NCI-H1930 (cell line): Measurements from ENCODE around the gene CACHD1.

Experiments used
- DNase-seq, 2 experiments: peaks; one replicate each; lab custom pipeline; 2025; lab: John Stamatoyannopoulos, UW

Gene CACHD1

DNA sequence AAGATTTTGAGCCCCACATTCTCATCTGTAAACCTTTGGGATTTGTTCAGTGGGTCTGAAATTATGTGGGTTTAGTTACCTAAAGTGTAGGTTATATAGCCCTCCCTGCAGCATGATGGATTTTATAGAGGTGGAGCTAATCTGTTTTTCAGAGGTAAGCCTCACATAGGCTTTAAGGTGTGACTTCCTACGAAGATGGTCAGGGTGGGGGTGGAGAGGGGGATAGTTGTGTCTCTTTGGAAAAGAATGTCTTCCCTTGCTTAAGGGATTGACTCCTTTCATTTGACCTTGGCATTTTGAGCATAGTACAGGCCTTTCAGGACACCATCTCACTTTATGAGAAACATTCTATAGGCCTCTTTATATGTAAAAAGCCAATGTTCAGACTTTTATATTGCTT lies 3.4 kb downstream of the CACHD1 start:
- no peak for DNase-seq

DNA sequence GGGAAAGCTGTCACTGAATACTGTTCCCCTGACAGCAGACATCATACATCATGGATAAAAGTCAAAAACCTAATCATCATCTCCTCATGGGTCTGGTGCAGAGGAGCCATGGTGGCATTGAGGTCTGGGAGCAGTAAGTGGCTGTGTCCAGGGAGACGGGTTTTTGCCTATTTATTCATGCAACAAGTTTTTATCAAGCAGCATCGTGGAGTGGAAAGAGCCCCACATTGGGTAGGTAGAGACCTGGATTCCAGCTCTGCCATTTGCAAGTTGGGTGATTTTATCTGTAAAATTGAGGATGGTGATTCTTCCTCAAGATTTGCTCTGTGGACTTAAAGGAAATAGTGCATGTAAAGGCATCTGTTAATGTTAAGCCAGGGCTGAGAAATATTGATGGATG lies 4.2 kb downstream of the CACHD1 start:
- no peak for DNase-seq

DNA sequence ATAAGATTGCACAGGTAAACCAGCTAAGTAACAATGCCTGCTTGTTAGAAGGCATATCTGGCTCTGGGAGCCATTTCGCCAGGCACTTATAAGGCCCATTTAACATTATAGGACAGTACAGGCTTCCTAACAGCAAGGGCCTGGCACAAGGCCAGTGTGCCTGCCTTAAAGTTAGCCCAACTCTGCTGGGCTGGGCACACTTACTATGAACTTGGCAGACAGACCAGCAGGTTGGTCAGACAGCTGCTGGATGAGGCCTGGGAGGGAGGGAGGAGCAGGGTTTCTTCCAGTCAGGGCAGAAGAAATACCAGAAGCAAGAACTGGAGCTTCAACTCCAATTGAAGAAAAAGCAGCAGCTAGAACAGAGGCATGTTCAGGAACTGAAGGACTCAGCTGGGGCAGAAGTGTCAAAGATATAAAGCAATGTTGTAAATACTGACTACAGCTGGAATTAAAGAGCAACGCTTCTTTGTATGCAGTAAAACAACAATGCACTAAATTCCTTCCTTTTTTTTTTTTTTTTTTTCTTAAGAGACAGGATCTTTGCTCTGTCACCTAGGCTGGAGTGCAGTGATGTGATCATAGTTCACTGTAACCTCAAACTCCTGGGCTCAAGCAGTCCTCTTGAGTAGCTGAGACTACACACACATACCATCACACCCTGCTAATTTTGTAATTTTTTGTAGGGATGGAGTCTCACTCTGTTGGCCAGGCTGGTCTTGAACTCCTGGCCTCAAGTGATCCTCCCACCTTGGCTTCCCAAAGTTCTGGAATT lies 4.9 kb downstream of the CACHD1 start:
- no peak for DNase-seq

DNA sequence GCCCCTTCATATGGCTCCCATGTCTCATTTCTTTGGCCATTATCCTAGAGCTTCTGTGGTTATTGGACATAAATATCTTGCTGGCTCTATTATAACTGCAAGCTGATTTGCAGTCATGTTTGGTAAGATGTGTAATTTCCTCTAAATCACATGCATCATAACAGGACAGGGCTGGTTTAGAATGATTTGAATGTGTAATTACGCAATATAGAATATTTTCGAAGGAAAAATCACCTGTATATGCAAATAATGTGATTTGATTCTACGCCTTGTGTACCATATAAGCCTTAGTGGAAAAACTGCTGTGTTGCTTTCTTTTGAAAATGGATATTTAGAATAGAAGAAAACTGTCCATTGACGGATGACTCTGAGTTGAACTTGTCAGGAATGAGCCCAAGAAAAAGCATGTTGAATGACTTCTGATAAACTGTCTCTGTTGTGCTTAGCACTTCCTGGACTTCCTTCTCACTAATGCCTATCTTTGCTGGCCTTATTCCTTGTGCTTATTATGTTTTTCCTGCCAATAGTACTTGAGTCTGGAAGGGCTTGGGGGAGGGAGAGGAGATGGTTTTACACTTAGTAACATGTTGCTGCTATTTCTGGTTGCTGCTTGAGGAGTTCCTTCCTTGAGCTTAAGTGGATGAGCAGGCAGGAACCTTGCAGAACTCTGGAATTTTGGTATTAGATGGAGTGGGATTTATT lies 6.5 kb downstream of the CACHD1 start:
- no peak for DNase-seq

DNA sequence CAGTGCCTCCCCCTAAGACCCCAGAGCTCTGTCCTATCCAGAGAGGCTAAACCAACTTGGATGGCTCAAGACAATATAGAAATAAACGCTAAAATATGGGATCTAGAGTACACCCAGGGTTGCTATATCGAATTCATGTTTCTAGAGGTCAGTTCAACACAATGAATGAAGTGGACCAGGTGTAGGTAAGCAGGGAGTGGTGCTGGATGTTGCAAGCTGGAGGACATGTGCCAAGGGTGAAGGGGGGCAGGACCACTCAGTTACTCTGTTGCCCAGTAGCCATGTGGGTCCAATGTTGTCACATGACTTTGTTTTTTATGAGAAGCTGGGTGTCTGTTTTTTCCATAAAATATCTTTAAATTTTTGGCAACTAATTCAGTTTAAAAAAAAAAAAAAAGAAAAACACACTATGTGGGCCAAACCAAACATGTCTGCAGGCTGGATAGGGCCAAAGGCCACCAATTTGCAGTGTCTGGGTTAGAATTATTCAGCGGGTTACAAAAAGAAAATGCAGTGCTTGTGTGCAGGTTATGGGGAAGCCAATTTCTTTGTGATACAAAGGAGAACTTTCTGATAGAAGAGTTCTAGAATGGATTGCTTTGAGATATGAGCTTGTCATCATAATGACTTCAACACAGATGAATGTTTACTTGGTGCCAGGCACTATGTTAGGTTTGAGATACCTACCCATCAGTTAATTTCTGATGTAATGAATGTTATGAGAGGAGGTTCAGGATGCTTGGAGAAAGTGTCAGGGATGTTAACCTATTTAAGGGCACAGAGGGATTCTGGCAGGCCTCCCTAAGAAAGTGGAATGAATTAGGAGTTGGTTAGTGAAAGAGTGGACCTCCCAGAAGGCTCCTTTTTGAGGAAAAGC lies 8.9 kb downstream of the CACHD1 start:
- DNase-seq: no peak

DNA sequence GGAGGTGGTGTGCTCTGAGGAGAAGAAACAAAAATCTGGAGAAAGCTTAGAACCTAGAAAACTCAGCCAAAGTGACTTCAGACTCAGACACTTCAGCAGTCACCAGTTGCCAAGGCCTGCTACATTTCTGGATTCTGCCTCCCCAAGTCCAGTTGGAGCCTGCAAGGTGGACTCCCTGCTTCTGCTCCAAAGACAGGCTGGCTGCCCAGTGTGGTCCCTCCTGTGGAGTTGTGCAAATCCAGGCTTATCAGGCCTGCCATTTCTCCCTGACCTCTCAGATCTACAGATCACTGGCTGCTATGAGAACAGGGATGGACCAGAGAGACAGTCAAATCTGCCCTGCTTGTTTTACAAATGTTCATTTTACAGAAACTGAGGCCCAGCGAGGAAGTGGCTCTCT lies 9.9 kb downstream of the CACHD1 start:
- DNase-seq: no peak

DNA sequence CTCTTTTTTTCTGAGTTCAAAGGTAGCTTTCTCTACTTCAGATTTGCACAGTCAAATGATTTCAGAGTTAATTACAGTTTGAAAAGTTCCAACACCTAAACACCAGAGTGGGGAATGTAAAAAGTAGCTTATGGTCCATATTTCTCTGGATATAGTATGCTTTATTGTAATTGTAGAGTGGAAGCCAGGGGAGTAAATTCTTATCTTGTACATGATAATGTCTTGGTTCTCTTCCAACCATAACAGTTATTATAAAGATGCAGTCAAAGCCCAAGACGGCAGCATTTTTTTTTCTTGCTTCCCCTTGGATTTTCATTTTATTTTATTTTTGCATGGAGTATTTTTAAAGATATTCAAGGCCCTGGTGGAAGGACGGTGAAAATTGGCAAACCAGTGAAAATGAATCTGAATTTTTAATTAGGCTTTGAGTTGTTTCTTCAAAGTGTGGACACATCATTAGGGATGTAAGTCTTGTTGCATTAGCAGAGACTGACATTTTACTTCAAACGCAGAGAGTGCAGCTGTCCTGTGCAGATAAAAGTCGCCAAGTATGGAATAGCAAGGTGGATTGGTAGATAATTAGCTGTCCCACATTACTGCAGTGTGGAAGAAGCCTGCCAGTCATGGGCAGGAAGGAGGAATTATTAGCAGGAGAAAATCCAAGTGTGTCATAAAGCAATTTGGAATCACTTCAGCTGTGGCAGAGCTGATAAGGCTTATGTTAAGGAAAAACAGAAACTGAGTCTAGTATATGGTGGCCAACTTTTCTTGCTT lies 11.3 kb downstream of the CACHD1 start:
- DNase-seq: no peak

DNA sequence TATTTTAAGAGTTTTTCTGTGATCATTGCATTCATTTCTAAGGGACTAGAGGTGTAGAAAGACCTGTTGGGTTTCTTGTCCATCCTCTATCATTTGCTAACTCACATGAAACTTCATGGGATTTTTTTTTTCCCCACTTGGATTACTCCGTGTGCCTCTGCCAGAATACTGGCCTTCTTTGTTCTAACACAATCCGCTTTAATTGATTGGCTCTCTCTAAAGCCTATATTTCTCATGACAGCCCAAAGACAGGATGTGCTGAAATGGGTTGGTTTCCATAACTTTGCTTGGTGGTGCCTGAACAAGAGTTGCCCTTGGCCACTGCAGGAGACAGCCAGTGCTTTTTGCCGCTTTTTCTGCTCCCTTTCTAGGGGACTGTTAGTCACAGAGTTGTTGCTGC lies 12.2 kb downstream of the CACHD1 start:
- DNase-seq: no peak

DNA sequence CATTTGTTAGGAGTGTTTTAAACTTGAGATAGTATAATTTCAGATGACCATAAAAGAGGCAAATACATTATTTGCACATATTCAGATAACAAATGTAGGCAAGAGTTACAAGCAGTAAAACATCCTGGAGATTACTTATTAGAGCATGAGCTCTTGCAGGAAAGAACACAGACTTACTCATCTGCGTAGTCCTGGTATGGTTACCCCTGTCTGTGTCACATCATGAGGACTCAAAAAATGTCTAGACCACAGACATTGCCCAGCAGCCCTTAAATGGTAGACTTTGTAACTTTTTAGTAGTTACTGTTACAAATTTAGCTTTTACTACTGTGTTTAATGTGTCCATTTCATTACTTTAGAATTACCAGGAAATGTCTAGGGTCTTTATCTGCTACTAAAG lies 12.8 kb downstream of the CACHD1 start:
- DNase-seq: no peak

DNA sequence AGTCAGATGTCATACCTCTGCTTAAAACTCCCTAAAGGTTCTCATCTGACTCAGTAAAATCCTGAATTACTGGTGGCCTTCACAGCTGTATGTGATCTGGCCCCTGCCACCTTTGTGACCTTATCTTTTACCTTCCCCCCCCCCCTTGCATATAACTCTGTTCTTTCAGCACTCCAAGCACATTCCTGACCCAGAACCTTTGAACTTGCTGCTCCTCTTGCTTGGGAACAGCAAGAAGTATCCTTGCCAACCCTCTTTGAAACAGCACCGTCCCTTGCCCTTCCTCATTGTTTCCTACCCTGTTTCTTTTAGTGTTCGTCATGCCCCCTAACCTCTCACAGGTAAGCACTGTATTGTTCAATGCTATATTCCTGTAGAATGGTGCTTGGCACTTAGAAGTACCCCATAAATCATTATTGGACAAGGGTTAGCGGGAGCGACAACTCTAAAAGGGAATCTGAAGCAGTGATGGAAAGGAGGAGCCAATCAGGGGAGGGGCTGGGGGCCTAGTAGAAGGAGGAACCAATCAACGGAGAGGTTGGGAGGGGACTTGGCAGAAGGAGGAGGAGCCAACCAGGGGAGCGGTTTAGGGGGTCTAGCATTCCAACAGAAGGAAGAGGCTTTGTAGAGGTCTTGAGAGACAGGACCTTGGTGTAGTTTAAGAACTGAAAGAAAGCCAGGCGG lies 13.9 kb downstream of the CACHD1 start:
- DNase-seq: no peak

DNA sequence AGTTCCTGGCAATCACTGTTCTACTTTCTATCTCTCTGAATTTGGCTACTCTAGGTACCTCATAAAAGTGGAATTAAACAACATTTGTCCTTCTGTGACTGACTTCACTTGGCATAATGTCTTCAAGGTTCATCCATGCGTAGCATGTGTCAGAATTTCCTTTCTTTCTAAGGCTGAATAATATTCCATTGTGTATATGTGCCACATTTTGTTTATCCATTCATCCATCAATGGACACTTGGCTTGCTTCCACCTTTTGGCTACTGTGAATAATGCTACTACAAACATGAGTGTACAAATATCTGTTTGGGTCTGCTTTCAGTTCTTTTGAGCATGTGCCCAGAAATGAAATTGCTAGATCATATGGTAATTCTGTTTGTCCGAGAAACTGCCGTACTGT lies 14.7 kb downstream of the CACHD1 start:
- DNase-seq: no peak

DNA sequence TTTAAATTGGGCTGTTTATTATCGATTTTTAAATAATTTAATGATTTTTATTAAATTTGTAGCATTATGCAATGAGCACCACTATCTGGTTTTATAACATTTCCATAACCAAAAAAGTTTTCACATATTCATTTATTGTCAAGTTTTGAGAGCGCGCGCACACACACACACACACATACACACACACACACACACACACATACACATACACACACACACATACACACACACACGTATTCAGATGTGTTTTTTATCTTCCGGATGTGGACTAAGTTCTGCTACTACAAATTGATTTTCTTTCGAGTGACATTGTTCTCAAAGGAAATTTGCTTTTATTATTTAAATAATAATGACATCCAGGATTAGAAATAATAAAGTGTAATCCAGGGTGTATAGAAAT lies 16.3 kb downstream of the CACHD1 start:
- no peak for DNase-seq

DNA sequence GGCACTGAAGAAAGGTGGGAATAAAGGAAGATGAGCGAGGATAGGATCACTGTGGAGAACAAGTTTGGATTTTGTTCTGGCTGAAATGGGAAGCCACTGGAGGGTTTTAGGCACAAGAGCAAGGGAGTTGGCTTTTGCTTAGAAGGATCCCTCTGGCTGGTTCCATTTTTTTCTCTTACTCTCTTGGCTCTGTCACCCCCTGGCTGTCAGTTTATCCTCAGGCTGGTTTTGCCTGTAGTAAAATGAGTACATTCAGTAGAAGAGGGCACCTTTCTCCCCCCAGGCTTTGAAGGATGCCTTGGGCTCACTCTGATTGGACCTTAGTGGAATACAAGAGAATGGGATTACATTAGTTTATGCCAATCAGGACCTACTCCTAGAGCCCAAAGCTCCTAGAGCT lies 17.1 kb downstream of the CACHD1 start:
- DNase-seq: no peak

DNA sequence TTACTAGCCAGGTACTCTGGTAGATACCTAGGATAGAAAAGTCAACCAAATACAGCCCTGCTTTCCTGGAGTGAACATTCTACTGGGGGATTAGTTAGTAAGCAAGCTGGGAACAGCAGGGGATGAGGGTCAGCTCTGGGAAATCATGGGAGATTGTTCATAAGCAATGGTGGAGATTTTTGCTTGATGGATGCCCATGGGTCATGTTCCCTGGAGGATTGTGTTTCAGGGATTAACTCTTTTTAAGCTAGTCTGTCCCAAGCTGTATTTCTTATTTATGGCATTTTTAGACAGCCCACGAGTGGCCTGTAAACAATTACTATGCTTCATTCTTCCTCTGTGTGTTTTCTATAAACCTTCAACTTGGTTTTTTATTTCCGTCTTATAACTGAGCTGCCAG lies 18.9 kb downstream of the CACHD1 start:
- no peak for DNase-seq

DNA sequence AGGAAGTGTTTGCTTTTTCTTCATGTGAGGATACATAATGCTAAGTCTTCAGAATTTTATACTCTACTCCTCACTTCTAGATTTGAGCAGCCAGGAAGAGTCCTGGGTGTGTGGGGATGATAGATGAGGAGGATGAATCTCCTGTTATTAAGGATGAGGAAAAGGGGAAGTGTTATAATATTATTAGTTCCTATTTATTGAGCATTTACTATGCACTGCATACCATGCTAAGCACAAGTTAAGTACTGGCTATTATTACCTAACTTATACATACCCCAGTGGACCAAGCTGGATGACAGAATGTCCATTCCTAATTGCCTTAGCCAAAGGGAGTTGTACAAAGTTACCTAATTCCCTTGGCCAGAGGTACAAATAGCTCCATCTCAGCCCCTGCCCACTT lies 19.8 kb downstream of the CACHD1 start:
- no peak for DNase-seq

DNA sequence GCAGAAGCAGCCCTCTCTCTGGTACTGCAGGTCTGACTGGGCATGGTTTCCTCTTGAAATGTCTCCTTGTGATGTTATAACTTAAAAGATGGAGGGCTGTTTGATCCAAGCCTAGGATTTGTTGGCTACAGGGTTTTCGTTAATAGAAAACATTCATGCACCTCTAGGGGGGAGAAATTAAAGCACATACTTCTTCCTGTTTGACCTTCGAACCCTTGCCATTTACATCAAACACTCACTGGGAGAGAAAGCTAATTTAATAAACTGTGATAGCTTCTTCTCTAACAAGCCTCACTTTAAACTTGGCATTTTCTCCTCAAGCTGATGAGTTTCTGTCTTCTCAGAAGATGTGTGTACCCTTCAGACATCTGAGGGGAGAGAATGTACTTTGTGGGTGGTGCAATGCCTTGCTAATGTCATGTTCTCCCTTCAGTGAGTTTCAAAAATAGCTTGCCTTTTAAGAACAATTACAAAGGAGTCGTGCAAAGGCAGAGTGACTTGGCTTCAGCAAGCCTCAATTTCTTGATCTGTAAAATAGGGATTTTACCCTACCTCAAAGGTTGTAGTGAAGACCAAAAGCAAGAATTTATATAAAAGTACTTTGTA lies 20.4 kb downstream of the CACHD1 start:
- no peak for DNase-seq

DNA sequence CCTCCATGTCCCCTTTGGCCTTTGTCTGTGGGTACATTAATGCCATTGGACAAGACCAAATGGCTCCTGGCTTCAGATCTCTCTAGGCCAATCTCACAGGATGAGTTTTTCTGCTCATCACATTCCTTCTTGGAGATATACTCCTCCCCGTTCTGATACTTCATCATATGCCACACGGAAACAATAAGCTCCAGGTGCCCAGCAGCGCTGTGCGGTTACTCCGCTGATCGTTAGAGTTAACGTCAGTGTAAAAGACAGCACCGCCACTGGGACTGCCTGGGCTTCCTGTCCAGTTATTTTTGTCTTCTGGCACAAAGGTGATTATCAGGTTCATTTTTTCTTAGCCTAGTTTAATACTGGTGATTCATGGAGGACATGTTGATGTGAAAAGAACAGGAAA lies 22.5 kb downstream of the CACHD1 start:
- no peak for DNase-seq

DNA sequence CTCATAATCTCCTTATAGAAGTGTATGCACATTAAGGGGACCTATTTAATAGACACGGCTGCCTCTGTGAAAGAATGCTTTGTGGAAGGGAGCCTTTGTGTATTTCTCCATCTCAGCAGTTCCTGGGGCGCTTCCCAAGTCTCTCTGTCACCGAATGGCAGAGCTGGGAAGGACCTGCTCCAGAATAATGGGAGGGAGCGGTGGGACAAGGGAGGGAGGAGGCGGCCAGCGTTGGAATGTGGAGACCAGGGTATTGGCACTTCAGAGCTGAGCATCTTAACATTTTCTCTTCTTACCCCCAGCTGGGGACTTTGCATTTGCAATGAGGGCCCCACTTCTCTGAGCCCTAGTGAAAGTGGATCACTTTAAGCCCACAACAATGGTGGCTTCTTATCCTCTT lies 23.9 kb downstream of the CACHD1 start:
- no peak for DNase-seq

DNA sequence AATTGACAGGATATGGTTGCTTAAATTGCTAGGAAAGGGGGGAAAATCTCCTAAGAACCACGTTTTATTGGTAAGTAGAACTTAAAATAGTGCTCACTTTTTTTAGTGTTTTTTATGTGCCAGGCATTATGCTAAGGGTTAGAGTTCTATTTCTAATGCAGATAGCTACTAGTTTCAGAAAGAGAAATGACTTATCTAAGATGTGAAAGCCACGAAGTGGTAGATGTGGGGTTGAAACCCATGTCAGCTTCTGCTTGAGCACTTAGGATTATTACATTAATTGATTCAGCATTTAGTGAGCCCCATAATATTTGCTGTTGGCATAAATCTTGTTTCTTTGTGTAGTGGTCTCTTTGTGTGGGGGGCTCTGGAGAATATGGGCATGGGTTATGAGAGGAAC lies 24.7 kb downstream of the CACHD1 start:
- no peak for DNase-seq

DNA sequence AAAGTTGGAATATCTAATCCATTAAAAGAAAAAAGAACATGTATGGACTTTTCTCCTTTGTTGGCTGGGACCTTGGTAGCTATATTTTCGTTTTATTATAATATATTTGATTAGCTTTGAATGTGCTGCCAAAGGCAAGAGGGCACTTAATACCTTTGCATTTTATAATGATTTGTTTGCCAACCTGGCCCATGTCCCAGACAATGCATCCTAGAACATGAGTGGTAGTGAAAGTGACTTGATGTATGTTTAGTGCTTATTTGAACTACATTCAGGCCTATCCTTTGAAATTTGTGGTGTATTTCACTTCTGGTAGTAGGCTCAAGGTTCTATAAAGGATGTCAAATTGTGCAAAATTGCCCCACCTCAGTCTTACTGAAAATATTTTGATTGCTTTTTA lies 25.9 kb downstream of the CACHD1 start:
- DNase-seq: peak; percentile 16 to 36

DNA sequence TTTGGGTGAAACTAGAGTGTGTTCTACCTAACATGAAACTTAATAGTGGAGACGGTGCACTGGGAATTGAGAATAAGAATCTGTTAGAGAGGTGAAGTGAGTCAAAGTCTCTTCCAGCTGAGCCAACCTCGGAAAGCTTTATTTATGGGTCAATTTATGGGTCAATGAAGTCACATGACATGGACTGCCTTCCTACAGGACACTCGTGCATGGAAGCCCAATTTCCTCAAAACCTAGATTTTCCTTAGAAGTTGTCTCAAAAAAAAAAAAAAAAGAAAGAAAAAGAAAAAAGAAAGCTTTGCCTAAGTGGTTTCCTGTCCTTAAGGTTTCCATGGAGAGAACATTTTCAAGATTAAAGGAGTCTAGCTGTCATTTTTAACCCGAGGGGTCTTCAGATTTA lies 26.7 kb downstream of the CACHD1 start:
- no peak for DNase-seq
